ENCODE data around the gene DHRS12. TPM values are rescaled to one million over a fixed set of nuclear protein-coding genes. Genes with fewer than 3 reads are reported as not detected.

The DHRS12 gene
- total and polyA plus RNA-seq, 8 donors = 11.7 to 20.2 (median 14.9) TPM

DNA sequence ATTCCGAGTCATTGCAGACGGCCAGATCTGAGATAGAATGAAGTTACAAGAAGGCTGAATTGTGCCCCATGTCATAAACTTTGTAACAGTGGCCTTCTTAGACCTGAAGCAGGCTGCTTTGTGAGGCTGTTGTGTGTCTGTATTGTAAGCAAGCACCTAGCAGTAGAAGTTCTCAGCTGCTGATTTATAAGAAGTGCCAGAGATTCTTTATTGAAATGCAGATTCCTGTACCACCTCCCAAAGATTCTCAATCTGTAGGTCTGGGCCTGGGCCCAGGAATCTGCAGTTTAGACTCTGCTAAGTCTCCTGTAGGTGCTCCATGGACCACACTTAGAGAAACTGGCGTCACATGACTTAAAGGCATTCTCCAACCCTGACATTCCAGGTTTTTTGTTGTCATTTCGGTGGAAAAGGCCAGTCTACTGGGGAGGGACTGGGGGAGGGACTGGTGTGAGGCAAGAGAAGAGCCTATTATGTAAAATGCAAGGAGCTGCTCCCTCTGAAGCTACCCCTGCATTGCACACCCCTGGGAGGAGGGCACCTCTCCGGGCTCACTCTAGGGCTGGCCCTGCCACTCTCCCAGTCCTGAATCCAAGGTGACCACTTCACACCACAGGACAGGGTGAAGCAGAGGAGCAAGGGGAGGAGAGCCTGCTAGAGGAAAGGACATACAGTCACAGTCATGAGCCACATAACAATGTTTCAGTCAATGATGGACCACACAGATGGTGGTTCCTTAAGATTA lies 41.8 kb upstream of the DHRS12 start:
- intact Hi-C loops (cut with DNase I) = no loop called here
- ATAC-seq = no peak
- H3K27ac ChIP-seq = no peak overlapping the region

DNA sequence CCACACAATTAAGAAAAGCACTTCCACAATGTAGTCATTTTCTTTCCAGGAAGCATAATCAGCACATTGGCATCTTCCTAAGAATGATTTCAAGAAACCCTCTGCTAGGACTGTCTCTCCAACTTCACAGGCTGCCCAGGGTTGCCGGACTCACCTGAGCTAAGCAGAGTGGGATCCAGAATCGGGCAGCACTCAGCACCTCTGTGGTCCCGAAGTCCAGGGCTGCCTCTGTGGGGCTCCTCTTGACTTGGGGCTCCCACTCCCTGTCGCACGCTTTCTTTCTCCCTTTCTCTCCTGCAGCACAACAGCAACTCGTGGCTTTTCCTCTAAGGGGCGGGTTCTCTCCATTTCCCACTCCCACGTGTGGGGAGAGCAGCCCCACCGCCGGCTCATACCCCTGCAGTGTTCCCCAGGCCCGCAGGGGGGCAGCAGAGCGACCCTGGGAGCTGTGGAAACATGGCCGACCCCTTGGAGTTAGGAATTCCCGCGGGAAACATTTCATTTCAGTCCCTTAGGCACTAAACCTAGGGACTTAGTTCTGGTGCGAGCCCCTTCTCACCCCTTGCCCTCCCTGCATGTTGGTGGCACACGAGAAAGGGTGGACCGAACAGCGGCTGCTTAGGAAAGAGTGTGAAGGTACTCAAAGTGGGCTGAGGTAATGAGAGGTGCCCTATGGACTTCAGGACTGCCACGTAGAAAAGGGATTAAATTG lies 41.1 kb upstream of the DHRS12 start, which contains the start of gene TMEM272:
Gene TMEM272, minus strand, starts transcription at position 316 of the 712 bp plus-strand sequence. CDS start 6,647 bp downstream, outside the sequence.
- intact Hi-C loops (cut with DNase I) = no loop called here
- ATAC-seq = peak; percentile 94
- peak in 3 of 4 donors; percentile 14 to 88 (median 48) for DNase-seq
- H3K4me3 ChIP-seq = no peak within 1 kb of the TSS
- H3K9me3 ChIP-seq = no peaks in the 10 kb centered on the region
- peaks cover 0 to 12% of the 10 kb centered on the region in 2 donors for H3K4me1 ChIP-seq
- H3K27ac ChIP-seq = no peak within 1 kb of the TSS
- TF ChIP-seq, protein P1, sequence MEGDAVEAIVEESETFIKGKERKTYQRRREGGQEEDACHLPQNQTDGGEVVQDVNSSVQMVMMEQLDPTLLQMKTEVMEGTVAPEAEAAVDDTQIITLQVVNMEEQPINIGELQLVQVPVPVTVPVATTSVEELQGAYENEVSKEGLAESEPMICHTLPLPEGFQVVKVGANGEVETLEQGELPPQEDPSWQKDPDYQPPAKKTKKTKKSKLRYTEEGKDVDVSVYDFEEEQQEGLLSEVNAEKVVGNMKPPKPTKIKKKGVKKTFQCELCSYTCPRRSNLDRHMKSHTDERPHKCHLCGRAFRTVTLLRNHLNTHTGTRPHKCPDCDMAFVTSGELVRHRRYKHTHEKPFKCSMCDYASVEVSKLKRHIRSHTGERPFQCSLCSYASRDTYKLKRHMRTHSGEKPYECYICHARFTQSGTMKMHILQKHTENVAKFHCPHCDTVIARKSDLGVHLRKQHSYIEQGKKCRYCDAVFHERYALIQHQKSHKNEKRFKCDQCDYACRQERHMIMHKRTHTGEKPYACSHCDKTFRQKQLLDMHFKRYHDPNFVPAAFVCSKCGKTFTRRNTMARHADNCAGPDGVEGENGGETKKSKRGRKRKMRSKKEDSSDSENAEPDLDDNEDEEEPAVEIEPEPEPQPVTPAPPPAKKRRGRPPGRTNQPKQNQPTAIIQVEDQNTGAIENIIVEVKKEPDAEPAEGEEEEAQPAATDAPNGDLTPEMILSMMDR (IDR thresholded peaks at IDR 0.05) = peak; percentile 88 to 92
- H3K36me3 ChIP-seq = no peaks in the 10 kb centered on the region
- H3K27me3 ChIP-seq = peaks cover 0 to 5% of the 10 kb centered on the region in 2 donors

More for the DNA sequence above, 41.8 kb upstream of the DHRS12 start:
- H3K4me1 ChIP-seq = peaks cover 0 to 12% of the 10 kb centered on the region in 2 donors
- H3K4me3 ChIP-seq = no peak overlapping the region
- H3K36me3 ChIP-seq = no peaks in the 10 kb centered on the region
- peaks cover 0 to 5% of the 10 kb centered on the region in 2 donors for H3K27me3 ChIP-seq
- TF ChIP-seq, protein P1 (IDR thresholded peaks at IDR 0.05) = no peak
- H3K9me3 ChIP-seq = no peaks in the 10 kb centered on the region
- DNase-seq = no peak

DNA sequence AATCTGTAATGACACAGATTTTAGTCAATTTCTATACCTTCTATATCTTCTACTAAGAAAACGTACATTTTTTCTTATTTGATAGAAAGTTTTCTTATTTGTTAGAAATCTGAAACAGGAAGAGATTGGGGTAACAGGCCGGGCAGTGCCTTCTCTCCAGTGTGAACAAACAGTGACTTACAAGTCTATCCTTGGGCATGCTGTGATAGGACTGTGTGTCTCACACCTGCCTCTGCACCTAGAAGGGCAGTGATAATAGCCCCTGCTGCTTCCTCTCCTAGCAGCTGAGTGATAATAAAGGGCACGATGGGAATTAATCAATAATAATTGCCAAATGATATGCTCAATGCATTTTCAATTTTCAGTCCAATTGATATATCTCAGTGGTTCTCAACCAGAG lies 39.6 kb upstream of the DHRS12 start:
- H3K9me3 ChIP-seq = no peaks in the 10 kb centered on the region
- H3K4me3 ChIP-seq = no peak overlapping the region
- ATAC-seq (no peak), DNase-seq (no peak)
- H3K36me3 ChIP-seq = no peaks in the 10 kb centered on the region
- no peak overlapping the region for H3K27ac ChIP-seq
- peaks cover 0 to 12% of the 10 kb centered on the region in 2 donors for H3K4me1 ChIP-seq
- H3K27me3 ChIP-seq = peaks cover 0 to 5% of the 10 kb centered on the region in 2 donors
- intact Hi-C loops (cut with DNase I) = no loop called here
- TF ChIP-seq, protein P1 (IDR thresholded peaks at IDR 0.05) = no peak

DNA sequence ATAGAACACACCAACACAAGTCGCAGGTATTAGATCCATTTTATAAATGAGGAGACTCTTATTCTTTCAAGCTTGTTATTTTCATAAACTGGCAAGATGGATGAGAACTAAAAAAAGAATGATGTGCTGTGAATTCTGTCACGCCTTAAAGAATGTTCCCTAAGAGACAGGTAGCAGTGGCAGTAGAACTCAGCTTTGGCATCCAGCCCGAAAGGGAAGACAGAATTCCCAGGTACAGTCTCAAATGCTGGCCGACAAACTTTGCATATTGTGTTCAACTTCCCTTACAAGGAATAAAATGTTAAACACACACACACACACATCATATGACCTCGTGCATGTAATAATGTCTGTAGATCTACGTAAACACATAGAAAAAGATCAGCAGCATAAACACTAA lies 37.8 kb upstream of the DHRS12 start:
- intact Hi-C loops (cut with DNase I) = no loop called here
- Histone ChIP-seq H3K27ac (no peak overlapping the region), H3K36me3 (no peaks in the 10 kb centered on the region), H3K4me1 (peaks cover 0 to 17% of the 10 kb centered on the region in 2 donors), H3K4me3 (no peak overlapping the region), H3K9me3 (no peaks in the 10 kb centered on the region), H3K27me3 (peaks cover 0 to 5% of the 10 kb centered on the region in 2 donors)
- TF ChIP-seq, protein P1 (IDR thresholded peaks at IDR 0.05) = no peak
- ATAC-seq (no peak), DNase-seq (no peak)

DNA sequence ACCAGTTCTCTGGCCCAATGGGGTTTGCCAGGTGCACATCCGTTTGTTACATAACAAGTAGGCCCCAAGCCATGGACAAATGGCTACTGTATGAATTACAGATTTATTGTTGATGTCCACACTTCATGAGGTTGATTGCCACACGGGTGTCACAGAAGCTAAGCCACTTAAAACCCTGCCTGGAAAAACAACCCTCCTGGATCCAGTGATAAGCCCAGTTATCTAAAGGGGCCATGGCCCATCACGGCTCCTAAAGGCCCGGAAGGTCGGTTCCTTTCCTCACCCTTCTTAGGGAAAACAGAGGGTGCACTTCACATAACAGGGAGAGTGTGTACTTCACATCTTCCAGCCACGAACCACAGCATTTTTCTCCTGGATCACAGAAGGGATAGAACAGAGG lies 37.0 kb upstream of the DHRS12 start:
- no peak for DNase-seq
- no peaks in the 10 kb centered on the region for H3K36me3 ChIP-seq
- TF ChIP-seq, protein P1 (IDR thresholded peaks at IDR 0.05) = no peak
- H3K27ac ChIP-seq = no peak overlapping the region
- H3K27me3 ChIP-seq = peaks cover 0 to 5% of the 10 kb centered on the region in 2 donors
- ATAC-seq = no peak
- intact Hi-C loops (cut with DNase I) = no loop called here
- H3K9me3 ChIP-seq = no peaks in the 10 kb centered on the region
- H3K4me1 ChIP-seq = peaks cover 0 to 18% of the 10 kb centered on the region in 2 donors
- H3K4me3 ChIP-seq = no peak overlapping the region
